OCI-LY3 (cell line): Measurements from ENCODE around the gene TCAIM.

Source experiments
- EZH2phosphoT487 ChIP-seq: fragments of 200-600 bp; shearing (Covaris generic); IDR thresholded peaks from 2 replicates; pipeline ENCODE4 v1.6.1; 2018; ENCODE audit warnings: antibody characterized with exemption, mixed run types, low read depth
- TF ChIP-seq, protein P1 (sequence below): fragments of 200-600, 300-600 bp; sonication (generic); IDR thresholded peaks from 2 replicates; pipeline ENCODE4 v1.5.1; 2014; ENCODE audit warnings: antibody characterized with exemption, low read length, low read depth

DNA sequence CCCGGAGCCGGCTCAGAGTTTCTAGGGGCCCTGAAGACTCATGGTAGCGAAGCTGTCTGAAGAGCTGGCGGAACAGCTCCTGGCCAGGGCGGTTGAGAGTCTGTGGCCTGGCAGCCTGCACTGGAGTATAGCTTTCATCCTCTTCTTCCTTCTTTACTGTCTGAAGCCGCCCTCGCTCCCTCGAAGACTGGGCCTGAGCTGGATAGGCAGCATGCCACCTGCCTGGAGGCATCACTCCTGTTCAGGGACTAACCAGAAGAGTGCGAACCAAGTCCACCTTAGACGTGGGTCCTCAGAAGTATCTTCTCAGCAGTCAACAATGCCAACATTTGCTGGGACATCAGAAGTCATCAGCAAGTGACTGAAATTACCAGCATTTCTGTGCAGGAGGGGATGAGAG is 116.8 kb downstream of the TCAIM start:
- TF ChIP-seq, protein P1, sequence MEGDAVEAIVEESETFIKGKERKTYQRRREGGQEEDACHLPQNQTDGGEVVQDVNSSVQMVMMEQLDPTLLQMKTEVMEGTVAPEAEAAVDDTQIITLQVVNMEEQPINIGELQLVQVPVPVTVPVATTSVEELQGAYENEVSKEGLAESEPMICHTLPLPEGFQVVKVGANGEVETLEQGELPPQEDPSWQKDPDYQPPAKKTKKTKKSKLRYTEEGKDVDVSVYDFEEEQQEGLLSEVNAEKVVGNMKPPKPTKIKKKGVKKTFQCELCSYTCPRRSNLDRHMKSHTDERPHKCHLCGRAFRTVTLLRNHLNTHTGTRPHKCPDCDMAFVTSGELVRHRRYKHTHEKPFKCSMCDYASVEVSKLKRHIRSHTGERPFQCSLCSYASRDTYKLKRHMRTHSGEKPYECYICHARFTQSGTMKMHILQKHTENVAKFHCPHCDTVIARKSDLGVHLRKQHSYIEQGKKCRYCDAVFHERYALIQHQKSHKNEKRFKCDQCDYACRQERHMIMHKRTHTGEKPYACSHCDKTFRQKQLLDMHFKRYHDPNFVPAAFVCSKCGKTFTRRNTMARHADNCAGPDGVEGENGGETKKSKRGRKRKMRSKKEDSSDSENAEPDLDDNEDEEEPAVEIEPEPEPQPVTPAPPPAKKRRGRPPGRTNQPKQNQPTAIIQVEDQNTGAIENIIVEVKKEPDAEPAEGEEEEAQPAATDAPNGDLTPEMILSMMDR, result no peak
- TF ChIP-seq EZH2phosphoT487, result no peak
